Heart right ventricle (tissue), 16 donors: Measurements from ENCODE around the gene VAT1L. TPM values are rescaled to one million over a fixed set of nuclear protein-coding genes. Genes with fewer than 3 reads are reported as not detected.

Experiments used
- ATAC-seq, 8 donors: fragments of 200-7000 bp; cut with Tn5 transposase; one replicate each; pipeline ENCODE4 v1.9.1; 2020; ENCODE audit warnings: mild to moderate bottlenecking in 8 of 8, moderate library complexity in 8 of 8, moderate number of reproducible peaks in 1 of 8
- DNase-seq, 2 donors: peaks; one replicate each; pipeline ENCODE4 v3.0.0-alpha.2; 2020
- H3K27ac ChIP-seq, 10 donors: fragments of 200-600 bp; sonication (generic) in 2 of 10; one replicate each; pipeline versions ENCODE4 v1.5.0 to v1.8.0; 2020 to 2022; ENCODE audit warnings: mild to moderate bottlenecking in 3 of 10
- H3K27me3 ChIP-seq, 7 donors: fragments of 200-600 bp; one replicate each; pipeline ENCODE4 v1.8.0; 2021 to 2022; ENCODE audit warnings: mild to moderate bottlenecking in 2 of 7
- H3K36me3 ChIP-seq, 9 donors: fragments of 200-600 bp; sonication (generic) in 1 of 9; one replicate each; pipeline versions ENCODE4 v1.5.0 to v1.8.0; 2020 to 2022; ENCODE audit warnings: mild to moderate bottlenecking in 2 of 9
- H3K4me1 ChIP-seq, 9 donors: fragments of 200-600 bp; sonication (generic) in 1 of 9; one replicate each; pipeline versions ENCODE4 v1.5.0 to v1.8.0; 2020 to 2022; ENCODE audit warnings: mild to moderate bottlenecking in 4 of 9
- H3K4me3 ChIP-seq, 10 donors: fragments of 200-600 bp; sonication (generic) in 2 of 10; one replicate each; pipeline versions ENCODE4 v1.5.0 to v1.8.0; 2020 to 2022; ENCODE audit warnings: mild to moderate bottlenecking in 7 of 10, moderate library complexity in 2 of 10
- H3K9me3 ChIP-seq, 11 donors: fragments of 200-600 bp in 10 of 11; sonication (generic) in 2 of 11; one replicate each; pipeline versions ENCODE4 v1.5.0 to v1.8.0; 2013 to 2022; ENCODE audit warnings: mild to moderate bottlenecking in 2 of 11, control low read depth in 1 of 11, moderate library complexity in 1 of 11
- CTCF ChIP-seq, 9 donors: fragments of 200-600 bp; sonication (generic) in 2 of 9; IDR thresholded peaks; one replicate each; pipeline versions ENCODE4 v1.5.0 to v1.8.0; 2021 to 2022; ENCODE audit warnings: antibody characterized with exemption in 9 of 9, mild to moderate bottlenecking in 5 of 9, moderate library complexity in 1 of 9
- WGBS, 2 donors: extraction: QIAGEN DNeasy Blood & Tissue Kit; methylation state at CpG; one replicate each; pipeline ENCODE4 v1.1.7; 2013; ENCODE audit warnings: inconsistent platforms in 1 of 2; 5-methylcytosine and 5-hydroxymethylcytosine counted together
- intact Hi-C, 10 donors: fragments of 100-400 bp; cut with DNase I; formaldehyde crosslinking; loops; one replicate each; pipeline versions ENCODE4 v1.11.1 to v1.14.2; 2022
- polyA plus RNA-seq, 2 donors: library from polyadenylated mRNA; stranded (reverse); fragments of 200-250 nt; gene quantifications; one replicate each; pipeline ENCODE4 v1.2.3, GENCODE V29; 2013
- total RNA-seq, 10 donors: library from RNA; stranded (reverse); fragmentation: NEBNext Ultra II Directional in 3 of 10; extraction: Animal tissue kit (Norgen Biotek cat#: 25700) in 3 of 10; gene quantifications; one replicate each; pipeline versions ENCODE4 v1.2.1 to v1.2.4, GENCODE V29; 2021 to 2023
- donor health status: Arrhythmogenic right ventricular cardiomyopathy.
- donor health status: ischemic (EF 13 %, LVEDD 7.1; RV severe dilation, severe dysfunction).
- donor health status: healthy with polysubstance abuse.
- donor health status: DM: no; HTN: yes; CAD: no.
- donor health status: DM: no; HTN: no; CAD: no.
- donor health status: ischemic (EF 25% LVEDD 6.9; RV normal size, moderate dysfunction).
- donor health status: ischemic (EF 25% LVEDD 5.7; RV mildly dilated, moderate dysfunction).
- donor health status: healthy.
- donor health status: DM: yes; HTN: yes; CAD: no.
- donor health status: Ischemic cardiomyopathy.
- donor health status: ischemic (EF 35%, LVEDD 5.7; RV mildly dilated, moderate dysfunction).
- donor health status: nonischemic (EF 11% LVEDD 7.7; RV severe dilation, severe dysfunction).
- donor health status: DM: yes; HTN: yes; CAD: no.
- donor health status: PGD.
- donor health status: ischemic (EF 29% LVEDD 5.4; RV normal size, mild dysfunction).
- donor health status: nonischemic (EF 23%, LVEDD 6.1; RV moderate dilation, normal function).

The VAT1L gene
- total and polyA plus RNA-seq, 12 donors, result 0.19 to 61.0 (median 24.0) TPM

GRCh38 chr16:77919761-77920415 lies 131.5 kb downstream of the VAT1L start:
- DNase-seq, result no peak
- H3K4me1 ChIP-seq, result peaks cover 0 to 32% (median 12%) of the 10 kb centered on the region in 9 donors
- no peaks in the 10 kb centered on the region for H3K36me3 ChIP-seq
- H3K27ac ChIP-seq, result peak overlapping the region in 5 of 10 donors; percentile 30 to 57 (median 38)
- intact Hi-C loops, result loop anchor here in 1 of 10 donors (5.0 kb wide), 1 partner anchor 58 kb away; no protein-coding TSS in a partner anchor
- WGBS, 2 donors, result 65 to 71% methylated on average over 8 of the region's 8 CpGs
- peak in 4 of 8 donors; percentile 19 to 50 (median 32) for ATAC-seq
- no peak for TF ChIP-seq CTCF (IDR thresholded peaks at IDR 0.05)
- peaks cover 0 to 7% (median 0%) of the 10 kb centered on the region in 7 donors for H3K27me3 ChIP-seq
- H3K4me3 ChIP-seq, result no peak overlapping the region
- H3K9me3 ChIP-seq, result no peaks in the 10 kb centered on the region

GRCh38 chr16:77920984-77921383 lies 132.6 kb downstream of the VAT1L start:
- no peak for TF ChIP-seq CTCF (IDR thresholded peaks at IDR 0.05)
- Histone ChIP-seq H3K4me1 (peaks cover 0 to 32% (median 12%) of the 10 kb centered on the region in 9 donors), H3K27me3 (peaks cover 0 to 7% (median 0%) of the 10 kb centered on the region in 7 donors), H3K9me3 (no peaks in the 10 kb centered on the region), H3K4me3 (no peak overlapping the region), H3K27ac (peak overlapping the region in 2 of 10 donors; percentile 26 to 36), H3K36me3 (no peaks in the 10 kb centered on the region)
- DNase-seq (no peak), ATAC-seq (peak in 1 of 8 donors; percentile 48)
- 27 to 34% methylated on average over 4 of the region's 4 CpGs for WGBS, 2 donors
- intact Hi-C loops, result no loop called here

GRCh38 chr16:77922228-77922754 lies 133.9 kb downstream of the VAT1L start:
- TF ChIP-seq CTCF (IDR thresholded peaks at IDR 0.05), result no peak
- Histone ChIP-seq H3K27ac (no peak overlapping the region), H3K4me3 (no peak overlapping the region), H3K4me1 (peaks cover 0 to 32% (median 12%) of the 10 kb centered on the region in 9 donors), H3K36me3 (no peaks in the 10 kb centered on the region), H3K9me3 (no peaks in the 10 kb centered on the region), H3K27me3 (peaks cover 0 to 7% (median 0%) of the 10 kb centered on the region in 7 donors)
- DNase-seq (no peak), ATAC-seq (no peak)
- WGBS, 2 donors, result 65 to 67% methylated on average over 6 of the region's 6 CpGs
- intact Hi-C loops, result no loop called here

- Histone ChIP-seq H3K9me3 (no peaks in the 10 kb centered on the region), H3K36me3 (no peaks in the 10 kb centered on the region), H3K4me1 (peaks cover 0 to 22% (median 8%) of the 10 kb centered on the region in 9 donors), H3K27ac (no peak overlapping the region), H3K27me3 (peaks cover 0 to 7% (median 0%) of the 10 kb centered on the region in 7 donors), H3K4me3 (no peak overlapping the region)
- DNase-seq, result no peak
- intact Hi-C loops, result no loop called here
- TF ChIP-seq CTCF (IDR thresholded peaks at IDR 0.05), result no peak
- 82 to 88% methylated on average over 4 of the region's 4 CpGs for WGBS, 2 donors
- ATAC-seq, result no peak
Observed at GRCh38 chr16:77925531-77925930, 137.2 kb downstream of the VAT1L start.
